SU-DHL-6 (cell line): Measurements from ENCODE around the gene PHOSPHO2.
"Not testable (repeated sequence)": the region's sequence is repeated elsewhere in the genome, so short reads cannot be mapped to it uniquely, and the experiment has no call there.

ENCODE experiments used
- H2AFZ ChIP-seq: fragments of 200-600 bp; sonication (generic); 2 replicates; pipeline ENCODE4 v1.6.1; 2014; ENCODE audit warnings: low read depth, mild to moderate bottlenecking, moderate library complexity, mixed read lengths, antibody characterized with exemption, low read length; ENCODE audit not compliant: severe bottlenecking
- H3F3A ChIP-seq: fragments of 200-600 bp; shearing (Covaris generic); 2 replicates; pipeline ENCODE4 v1.6.0; 2016; ENCODE audit warnings: antibody characterized with exemption, mild to moderate bottlenecking; ENCODE audit not compliant: insufficient read depth
- H3K27ac ChIP-seq: fragments of 200-600 bp; sonication (generic); 2 replicates; pipeline ENCODE4 v1.5.1; 2016; ENCODE audit warnings: low read depth, mild to moderate bottlenecking, low read length, moderate library complexity, mixed read lengths
- H3K27me3 ChIP-seq: fragments of 200-600 bp; sonication (generic), shearing (Covaris generic); 2 replicates; pipeline ENCODE4 v1.6.0; 2014; ENCODE audit warnings: mild to moderate bottlenecking, low read length
- H3K36me3 ChIP-seq: fragments of 200-600 bp; sonication (generic); 2 replicates; pipeline ENCODE4 v1.6.1; 2014; ENCODE audit warnings: mild to moderate bottlenecking, low read length, mixed read lengths
- H3K4me2 ChIP-seq: fragments of 300-600, 200-600 bp; shearing (Covaris generic), sonication (generic); 2 replicates; pipeline ENCODE4 v1.6.0; 2014; ENCODE audit warnings: low read length, low read depth, mild to moderate bottlenecking; ENCODE audit not compliant: poor library complexity, severe bottlenecking
- H3K4me3 ChIP-seq: fragments of 200-600 bp; sonication (generic); 2 replicates; pipeline ENCODE4 v1.5.1; 2014; ENCODE audit warnings: antibody characterized with exemption, low read length, mild to moderate bottlenecking, mixed read lengths; ENCODE audit not compliant: insufficient read depth, poor library complexity, severe bottlenecking
- H3K79me2 ChIP-seq: fragments of 200-600 bp; sonication (generic); 2 replicates; pipeline ENCODE4 v1.6.1; 2014; ENCODE audit warnings: mild to moderate bottlenecking, low read length, moderate library complexity; ENCODE audit not compliant: insufficient read depth
- H3K9ac ChIP-seq: fragments of 200-600 bp; sonication (generic); 2 replicates; pipeline ENCODE4 v1.7.0; 2014; ENCODE audit warnings: mild to moderate bottlenecking, low read length
- H3K9me2 ChIP-seq: fragments of 200-600 bp; sonication (generic); replicated peaks from 2 replicates; pipeline ENCODE4 v1.6.1; 2014; ENCODE audit warnings: low read length; ENCODE audit not compliant: insufficient read depth
- H3K9me3 ChIP-seq: fragments of 200-600 bp; sonication (generic); 2 replicates; pipeline ENCODE4 v1.6.1; 2014; ENCODE audit warnings: low read length, mixed read lengths; ENCODE audit not compliant: insufficient read depth
- H4K20me1 ChIP-seq: fragments of 200-600 bp; sonication (generic); 2 replicates; pipeline ENCODE4 v1.6.1; 2014; ENCODE audit warnings: low read depth, mild to moderate bottlenecking, antibody characterized with exemption, low read length, moderate library complexity, mixed read lengths
- EZH2phosphoT487 ChIP-seq: fragments of 200-600 bp; sonication (generic), shearing (Covaris generic); conservative IDR thresholded peaks from 2 replicates; pipeline ENCODE4 v1.6.1; 2018; ENCODE audit warnings: mild to moderate bottlenecking, antibody characterized with exemption, low read length, moderate library complexity, mixed read lengths
- TF ChIP-seq, protein P1 (sequence below): fragments of 200-600 bp; sonication (generic); IDR thresholded peaks from one replicate; pipeline ENCODE4 v1.5.1; 2017; ENCODE audit warnings: antibody characterized with exemption, mild to moderate bottlenecking, low read length, moderate library complexity; ENCODE audit not compliant: insufficient read depth, poor library complexity, severe bottlenecking

PHOSPHO2 gene

DNA sequence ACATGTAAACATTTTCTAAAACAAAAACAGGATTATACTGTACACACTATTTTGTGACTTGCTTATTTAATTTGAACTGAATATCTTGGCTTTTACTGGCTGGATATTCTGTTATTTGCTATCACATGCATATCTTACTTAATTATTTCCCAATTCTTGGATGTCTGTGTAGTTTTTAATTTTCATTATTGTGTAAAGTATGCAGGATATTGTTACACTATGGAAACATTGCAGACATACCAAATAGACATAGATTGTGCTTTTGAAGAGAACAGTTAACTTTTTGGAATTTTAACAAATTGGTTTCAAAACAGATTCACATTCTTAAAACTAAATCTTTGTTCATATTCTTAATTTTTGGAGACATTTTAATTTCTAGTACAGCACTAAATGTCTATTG lies 2.1 kb downstream of the PHOSPHO2 start:
- no peaks in the 10 kb centered on the region for H3K9me2 ChIP-seq
- H3K27ac ChIP-seq: no peak overlapping the region
- TF ChIP-seq, protein P1, sequence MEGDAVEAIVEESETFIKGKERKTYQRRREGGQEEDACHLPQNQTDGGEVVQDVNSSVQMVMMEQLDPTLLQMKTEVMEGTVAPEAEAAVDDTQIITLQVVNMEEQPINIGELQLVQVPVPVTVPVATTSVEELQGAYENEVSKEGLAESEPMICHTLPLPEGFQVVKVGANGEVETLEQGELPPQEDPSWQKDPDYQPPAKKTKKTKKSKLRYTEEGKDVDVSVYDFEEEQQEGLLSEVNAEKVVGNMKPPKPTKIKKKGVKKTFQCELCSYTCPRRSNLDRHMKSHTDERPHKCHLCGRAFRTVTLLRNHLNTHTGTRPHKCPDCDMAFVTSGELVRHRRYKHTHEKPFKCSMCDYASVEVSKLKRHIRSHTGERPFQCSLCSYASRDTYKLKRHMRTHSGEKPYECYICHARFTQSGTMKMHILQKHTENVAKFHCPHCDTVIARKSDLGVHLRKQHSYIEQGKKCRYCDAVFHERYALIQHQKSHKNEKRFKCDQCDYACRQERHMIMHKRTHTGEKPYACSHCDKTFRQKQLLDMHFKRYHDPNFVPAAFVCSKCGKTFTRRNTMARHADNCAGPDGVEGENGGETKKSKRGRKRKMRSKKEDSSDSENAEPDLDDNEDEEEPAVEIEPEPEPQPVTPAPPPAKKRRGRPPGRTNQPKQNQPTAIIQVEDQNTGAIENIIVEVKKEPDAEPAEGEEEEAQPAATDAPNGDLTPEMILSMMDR: no peak
- TF ChIP-seq EZH2phosphoT487: no peak

DNA sequence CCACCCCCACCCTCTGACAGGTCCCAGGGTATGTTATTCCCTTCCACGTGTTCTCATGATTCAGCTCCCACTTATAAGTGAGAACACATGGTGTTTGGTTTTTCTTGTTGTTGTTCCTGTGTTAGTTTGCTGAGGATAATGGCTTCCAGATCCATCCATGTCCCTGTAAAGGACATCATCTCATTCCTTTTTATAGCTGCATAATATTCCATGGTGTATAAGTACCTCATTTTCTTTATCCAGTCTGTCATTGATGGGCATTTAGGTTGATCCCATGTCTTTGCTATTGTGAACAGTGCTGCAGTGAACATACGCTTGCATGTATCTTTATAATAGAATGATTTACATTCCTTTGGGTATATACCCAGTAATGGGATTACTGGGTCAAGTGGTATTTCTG lies 4.9 kb downstream of the PHOSPHO2 start:
- H3K36me3 ChIP-seq: peaks cover 10% of the 10 kb centered on the region; the same call in 1 of the 2 replicates
- not testable (repeated sequence) for H3K27me3 ChIP-seq, H3K27ac ChIP-seq, H3K4me3 ChIP-seq, H2AFZ ChIP-seq, H3K79me2 ChIP-seq, H3F3A ChIP-seq, H4K20me1 ChIP-seq, H3K9me3 ChIP-seq, H3K9me2 ChIP-seq, H3K9ac ChIP-seq, H3K4me2 ChIP-seq

More for the DNA sequence above, 2.1 kb downstream of the PHOSPHO2 start:
- Histone ChIP-seq H3K4me3 (no peak overlapping the region), H3K9me3 (no peaks in the 10 kb centered on the region), H4K20me1 (no peaks in the 10 kb centered on the region), H3K9ac (no peak overlapping the region), H2AFZ (no peak overlapping the region), H3K27me3 (no peaks in the 10 kb centered on the region), H3K36me3 (peaks cover 10% of the 10 kb centered on the region; the same call in 1 of the 2 replicates), H3K4me2 (no peak overlapping the region), H3F3A (no peaks in the 10 kb centered on the region), H3K79me2 (no peaks in the 10 kb centered on the region)

DNA sequence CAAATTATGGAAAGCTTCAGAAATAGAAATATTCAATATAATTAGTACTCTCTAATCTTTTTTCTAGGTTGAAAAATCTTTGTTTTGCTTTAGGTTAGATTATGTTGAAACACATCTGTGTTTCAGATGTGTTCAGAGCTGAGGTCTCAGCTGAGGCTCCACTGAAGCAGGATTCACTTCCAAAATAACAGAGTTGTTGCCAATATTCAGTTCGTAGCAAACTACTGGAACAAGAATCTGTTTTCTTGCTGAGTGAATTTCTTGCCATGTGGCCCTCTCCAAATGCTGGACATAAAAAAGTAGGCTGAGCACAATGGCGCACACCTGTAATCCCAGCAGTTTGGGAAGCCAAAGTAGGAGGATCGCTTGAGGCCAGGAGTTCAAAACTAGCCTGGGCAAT lies 8.7 kb downstream of the PHOSPHO2 start:
- Histone ChIP-seq H2AFZ (no peak overlapping the region), H3K27me3 (no peaks in the 10 kb centered on the region), H3K4me2 (no peak overlapping the region), H3K27ac (no peak overlapping the region), H3F3A (no peaks in the 10 kb centered on the region), H4K20me1 (no peaks in the 10 kb centered on the region), H3K4me3 (no peak overlapping the region), H3K79me2 (no peaks in the 10 kb centered on the region), H3K9ac (no peak overlapping the region), H3K9me2 (no peaks in the 10 kb centered on the region), H3K9me3 (no peaks in the 10 kb centered on the region), H3K36me3 (peaks cover 6% of the 10 kb centered on the region; the same call in 1 of the 2 replicates)
- TF ChIP-seq, protein P1: no peak

DNA sequence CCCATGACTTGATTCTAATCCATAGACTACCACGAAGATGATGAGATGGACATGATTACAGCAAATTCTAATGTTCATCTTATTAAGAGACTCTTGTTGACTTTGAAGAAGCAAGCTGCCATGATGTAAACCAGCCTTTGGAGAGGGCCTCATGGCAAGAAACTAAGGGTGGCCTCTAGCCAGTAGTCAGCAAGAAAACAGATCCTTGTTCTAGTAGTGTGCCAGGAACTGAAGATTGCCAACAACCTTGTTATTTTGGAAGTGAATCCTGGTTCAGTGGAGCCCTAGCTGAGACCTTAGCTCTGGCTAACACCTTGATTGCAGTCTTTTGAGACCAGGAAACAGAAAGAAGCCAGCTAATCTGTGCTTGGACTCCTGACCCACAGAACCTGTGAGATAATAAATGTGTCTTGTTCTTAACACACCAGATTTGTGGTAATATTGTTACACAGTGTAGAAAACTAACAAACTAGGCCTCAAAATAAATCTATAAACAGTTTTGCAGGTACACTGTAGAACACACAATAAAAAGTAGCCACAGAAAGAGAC lies 10.0 kb downstream of the PHOSPHO2 start:
- Histone ChIP-seq H3K27ac (no peak overlapping the region), H3K9me3 (no peaks in the 10 kb centered on the region)
- TF ChIP-seq, protein P1: no peak
- TF ChIP-seq EZH2phosphoT487: no peak

More for the DNA sequence above, 10.0 kb downstream of the PHOSPHO2 start:
- Histone ChIP-seq H3K27me3 (no peaks in the 10 kb centered on the region), H3K9ac (no peak overlapping the region), H2AFZ (no peak overlapping the region), H3K4me3 (no peak overlapping the region), H3K79me2 (no peaks in the 10 kb centered on the region), H3K4me2 (no peak overlapping the region), H3K36me3 (peaks cover 3% of the 10 kb centered on the region; the same call in 1 of the 2 replicates), H3K9me2 (no peaks in the 10 kb centered on the region), H4K20me1 (no peaks in the 10 kb centered on the region), H3F3A (no peaks in the 10 kb centered on the region)
